22Rv1 (cell line): ENCODE data around the gene AOC3.

Experiments
- H3K27ac ChIP-seq: fragments of 450-650 bp; 2 replicates; pipeline ENCODE4 v1.5.1; 2017
- CTCF ChIP-seq: fragments of 450-650 bp; IDR thresholded peaks from 2 replicates; pipeline ENCODE4 v1.5.1; 2017; ENCODE audit warnings: mild to moderate bottlenecking
- ZFX ChIP-seq: fragments of 450-650 bp; IDR thresholded peaks from 2 replicates; pipeline ENCODE4 v1.6.1; 2017; ENCODE audit warnings: antibody characterized with exemption, borderline replicate concordance

AOC3 gene

GRCh38 chr17:42850954-42851353 is at the start of gene AOC3:
TSS of gene AOC3 (plus strand) at chr17:42851199. CDS start at chr17:42851344, 145 bp downstream.
- TF ChIP-seq ZFX (no peak), CTCF (no peak)

DNA sequence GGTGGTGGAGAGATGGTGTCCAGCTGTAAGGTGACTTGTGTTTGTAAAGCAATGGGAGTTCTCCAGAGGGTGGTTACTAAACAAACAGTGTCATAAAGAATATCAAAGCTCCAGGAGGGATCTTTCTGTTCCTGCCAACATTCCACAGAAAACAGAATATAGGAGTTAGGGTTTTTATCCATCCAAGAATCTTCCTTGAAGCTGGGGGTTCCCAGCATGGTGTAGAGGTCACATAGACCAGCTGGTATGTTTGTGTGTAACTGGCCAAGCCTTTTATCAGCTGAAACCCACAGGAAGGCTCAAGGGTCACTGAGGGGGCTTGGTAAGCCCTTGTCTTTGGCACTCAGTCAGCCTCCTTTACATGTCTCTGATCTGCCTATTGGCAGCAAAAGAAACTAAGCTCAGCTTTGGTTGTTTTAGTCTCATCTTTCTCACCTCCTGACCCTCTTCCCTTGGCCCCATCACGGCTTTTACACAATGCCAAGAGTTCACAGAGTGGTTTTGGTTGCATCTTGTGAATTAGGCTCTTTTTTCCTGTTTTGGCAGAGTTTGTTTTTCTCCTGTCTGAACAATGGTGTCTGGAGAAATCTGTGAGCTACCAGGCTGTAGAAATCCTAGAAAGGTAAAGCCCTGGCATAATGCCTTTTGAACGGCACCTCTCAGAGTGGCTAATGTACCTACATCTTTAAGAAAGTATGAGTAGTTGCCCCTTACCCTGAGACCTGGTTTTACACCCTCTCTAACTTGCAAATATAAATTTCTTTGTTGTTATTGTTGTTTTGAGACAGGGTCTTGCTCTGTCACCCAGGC is 47.7 kb upstream of the AOC3 start:
- TF ChIP-seq ZFX = no peak
- no peak for TF ChIP-seq CTCF
- peak overlapping the region; percentile 98 for H3K27ac ChIP-seq

More at GRCh38 chr17:42850954-42851353, at the start of gene AOC3:
- no peak within 1 kb of the TSS for H3K27ac ChIP-seq

DNA sequence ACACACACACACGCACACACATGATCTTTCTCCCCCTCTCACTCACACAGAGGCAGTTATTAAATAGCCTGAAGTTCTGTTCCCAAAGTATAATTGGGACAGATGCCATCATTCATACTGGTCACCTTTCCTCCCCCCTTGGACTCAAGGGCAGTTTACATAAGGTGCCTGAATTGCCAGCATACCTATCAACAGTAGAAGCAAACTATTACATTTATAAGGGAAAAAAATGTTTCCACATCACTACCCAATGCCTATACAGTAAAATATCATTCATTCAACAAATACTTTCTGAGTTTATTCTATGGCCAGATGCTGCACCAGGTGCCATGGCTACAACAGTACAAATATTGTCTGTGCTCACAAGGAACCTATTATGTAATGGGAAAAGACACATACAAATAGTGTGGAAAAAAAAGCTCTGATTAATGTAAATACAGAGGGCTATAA is 46.1 kb upstream of the AOC3 start:
- peak overlapping the region; percentile 98 for H3K27ac ChIP-seq
- no peak for TF ChIP-seq CTCF
- no peak for TF ChIP-seq ZFX

GRCh38 chr17:42806249-42806648 is 44.8 kb upstream of the AOC3 start:
- no peak for TF ChIP-seq CTCF
- no peak for TF ChIP-seq ZFX
- peak overlapping the region; percentile 98 for H3K27ac ChIP-seq

DNA sequence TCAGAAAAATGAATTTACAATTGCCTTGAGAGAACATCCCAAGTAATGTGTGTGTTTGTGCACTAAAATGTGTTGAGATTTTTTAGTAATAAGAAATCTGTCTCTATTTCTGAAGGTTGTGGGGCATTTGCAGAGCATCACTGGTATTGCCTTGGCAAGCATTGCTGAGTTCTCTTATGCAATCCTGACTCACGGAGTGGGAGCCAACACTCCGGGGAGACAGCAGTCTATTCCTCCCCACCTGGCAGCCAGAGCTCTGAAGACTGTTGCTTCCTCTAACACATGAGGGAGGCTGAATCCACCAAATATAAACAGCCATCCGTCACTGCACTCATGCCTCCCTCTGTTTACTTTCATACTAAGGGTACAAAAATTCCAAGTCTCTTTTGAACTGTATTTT is 41.7 kb upstream of the AOC3 start:
- no peak overlapping the region for H3K27ac ChIP-seq

GRCh38 chr17:42814633-42815399 is 36.2 kb upstream of the AOC3 start:
- TF ChIP-seq ZFX (no peak), CTCF (no peak)
- H3K27ac ChIP-seq = no peak overlapping the region

More for the DNA sequence above, 41.7 kb upstream of the AOC3 start:
- TF ChIP-seq ZFX (no peak), CTCF (no peak)

DNA sequence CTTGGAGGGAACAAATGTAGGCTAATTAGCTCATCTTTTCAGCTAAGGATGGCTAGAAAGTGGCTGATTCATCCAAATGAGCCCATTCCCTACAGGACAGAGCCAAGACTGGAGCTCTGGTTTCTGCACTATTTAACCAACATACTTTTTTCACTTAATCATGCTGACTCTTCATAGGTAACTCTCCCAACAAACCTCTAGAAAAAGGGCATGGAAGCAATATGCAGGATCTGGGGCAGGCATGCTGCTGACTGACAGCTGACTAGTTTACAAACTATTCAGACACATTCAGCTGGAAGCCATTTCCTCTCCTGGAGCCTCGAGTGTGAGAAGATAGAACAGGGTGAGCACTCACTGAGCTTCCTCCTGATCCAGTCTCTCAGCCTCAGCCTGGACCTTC is 33.1 kb upstream of the AOC3 start:
- no peak overlapping the region for H3K27ac ChIP-seq

More for the DNA sequence above, 33.1 kb upstream of the AOC3 start:
- TF ChIP-seq ZFX = no peak
- TF ChIP-seq CTCF = no peak
